Measurements from ENCODE around the gene EHHADH.
A peak's percentile ranks its signal among the peaks of the same experiment; 100 is the strongest.
"Not testable (repeated sequence)": the region's sequence is repeated elsewhere in the genome, so short reads cannot be mapped to it uniquely, and the experiment has no call there.

The EHHADH gene
- total RNA-seq = 0.62 to 2.6 reads per million in 2 donors

DNA sequence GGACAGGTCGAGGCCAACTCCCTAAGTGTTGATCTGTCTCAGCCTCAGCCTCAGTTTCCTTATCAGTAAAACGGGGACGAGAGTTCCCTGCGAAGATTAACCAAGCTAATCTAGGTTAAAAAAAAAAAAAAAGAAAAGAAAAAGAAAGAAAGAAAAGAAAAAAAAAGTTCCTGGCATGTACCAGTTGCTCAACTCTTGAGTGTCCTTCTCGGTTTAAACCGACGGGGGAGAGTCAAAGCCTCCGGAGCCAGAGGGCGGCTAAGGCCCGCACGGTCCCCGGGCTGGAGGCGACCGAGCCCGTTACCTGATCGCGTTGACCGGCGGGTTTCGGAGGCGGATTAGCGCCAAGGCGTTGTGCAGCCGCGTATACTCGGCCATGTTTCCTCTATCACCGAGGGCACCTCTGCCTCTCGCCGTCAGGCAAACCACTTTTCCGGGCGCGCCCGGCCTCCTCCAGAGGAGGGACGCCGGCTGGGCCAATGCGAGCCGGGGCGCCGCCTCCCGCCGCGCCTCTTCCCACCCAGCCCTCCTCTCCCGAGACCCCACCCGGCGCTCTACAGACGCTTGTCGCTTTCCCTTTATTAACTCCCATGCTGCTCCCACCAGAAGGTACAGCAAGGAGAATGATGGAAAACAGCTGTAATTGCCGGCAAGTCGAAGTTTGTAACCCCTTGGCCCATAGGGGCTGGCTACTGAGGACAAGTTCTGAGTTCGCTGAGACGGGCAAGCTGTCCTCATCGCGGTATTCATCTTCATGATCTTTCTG is at the start of gene EHHADH:
Gene EHHADH, minus strand, starts transcription at position 405 of the 766 bp plus-strand sequence. Its CDS starts 27 bp downstream, at position 378.
- DNase-seq = peak; percentile 15 to 68 (median 17)

DNA sequence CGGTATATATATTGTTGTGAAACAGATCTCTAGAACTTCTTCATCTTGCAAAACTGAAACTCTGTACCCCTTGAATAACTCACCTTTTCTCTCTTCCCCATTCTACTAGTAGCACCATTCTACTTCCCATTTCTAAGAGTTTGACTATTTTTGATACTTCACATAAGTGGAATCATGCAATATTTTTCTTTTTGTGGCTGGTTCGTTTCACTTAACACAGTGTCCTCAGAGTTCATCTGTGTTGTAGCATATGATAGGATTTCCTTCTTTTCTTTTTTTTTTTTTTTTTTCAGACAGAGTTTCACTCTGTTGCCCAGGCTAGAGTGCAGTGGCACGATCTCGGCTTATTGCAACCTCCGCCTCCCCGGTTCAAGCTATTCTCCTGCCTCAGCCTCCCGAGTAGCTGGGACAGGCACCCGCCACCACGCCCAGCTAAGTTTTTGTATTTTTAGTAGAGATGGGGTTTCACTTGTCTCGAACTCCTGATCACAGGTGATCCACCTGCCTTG is 46.1 kb upstream of the EHHADH start:
- DNase-seq = not testable (repeated sequence)

DNA sequence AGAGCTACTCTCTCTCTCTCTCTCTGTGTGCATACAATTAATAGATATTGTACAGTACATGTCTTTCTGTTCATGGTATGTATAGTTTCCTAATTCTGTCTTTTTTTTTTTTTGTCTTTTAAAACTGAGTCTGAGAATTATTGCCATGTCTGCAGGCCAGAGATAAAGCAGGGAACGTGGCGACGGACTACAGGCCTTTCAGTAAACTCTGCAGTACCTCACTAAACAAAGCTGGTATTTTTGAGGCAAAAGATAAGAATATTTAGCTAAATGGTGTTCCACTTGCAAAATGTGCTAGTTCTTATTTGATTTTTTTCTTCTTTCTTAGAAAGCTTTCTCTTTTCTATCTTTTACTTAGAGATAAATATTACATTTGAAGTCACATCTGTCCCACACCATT is 44.0 kb upstream of the EHHADH start:
- DNase-seq = no peak

DNA sequence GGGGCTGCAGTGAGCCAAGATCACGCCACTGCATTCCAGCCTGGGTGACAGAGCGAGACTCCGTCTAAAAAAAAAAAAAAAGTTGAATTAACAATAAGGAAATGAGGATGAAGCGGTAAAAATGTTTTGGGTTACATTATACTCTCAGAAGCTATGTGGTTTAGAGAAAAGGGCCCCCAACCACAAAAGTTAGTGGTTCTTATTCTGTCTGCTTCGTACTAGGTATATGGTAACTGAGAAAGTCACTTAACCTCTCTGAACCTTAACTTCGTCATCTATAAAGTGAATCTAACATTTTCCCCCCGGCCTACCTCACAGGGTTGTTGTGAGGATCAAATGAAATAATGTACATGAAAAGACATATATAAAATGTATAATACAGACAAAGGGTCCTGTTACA is 38.4 kb upstream of the EHHADH start:
- no peak for DNase-seq

DNA sequence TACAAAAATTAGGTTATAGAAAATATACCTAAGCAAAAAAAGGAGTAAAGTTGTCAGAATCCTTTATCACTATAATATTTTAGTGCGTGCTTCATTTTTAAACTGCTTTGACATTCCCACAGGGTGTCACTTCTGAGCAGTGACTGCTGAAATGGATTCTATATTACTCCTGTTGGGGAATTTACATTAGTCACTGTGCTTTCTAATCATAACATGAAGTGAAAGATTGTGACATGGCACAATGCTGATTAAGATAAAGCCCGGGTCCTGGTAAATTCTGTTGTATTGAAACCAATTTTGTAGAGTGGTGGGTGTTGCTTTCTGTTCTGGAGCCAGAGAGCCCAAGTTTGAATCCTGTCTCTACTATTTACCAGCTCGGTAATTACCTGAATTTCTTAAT is 36.4 kb upstream of the EHHADH start:
- no peak for DNase-seq

DNA sequence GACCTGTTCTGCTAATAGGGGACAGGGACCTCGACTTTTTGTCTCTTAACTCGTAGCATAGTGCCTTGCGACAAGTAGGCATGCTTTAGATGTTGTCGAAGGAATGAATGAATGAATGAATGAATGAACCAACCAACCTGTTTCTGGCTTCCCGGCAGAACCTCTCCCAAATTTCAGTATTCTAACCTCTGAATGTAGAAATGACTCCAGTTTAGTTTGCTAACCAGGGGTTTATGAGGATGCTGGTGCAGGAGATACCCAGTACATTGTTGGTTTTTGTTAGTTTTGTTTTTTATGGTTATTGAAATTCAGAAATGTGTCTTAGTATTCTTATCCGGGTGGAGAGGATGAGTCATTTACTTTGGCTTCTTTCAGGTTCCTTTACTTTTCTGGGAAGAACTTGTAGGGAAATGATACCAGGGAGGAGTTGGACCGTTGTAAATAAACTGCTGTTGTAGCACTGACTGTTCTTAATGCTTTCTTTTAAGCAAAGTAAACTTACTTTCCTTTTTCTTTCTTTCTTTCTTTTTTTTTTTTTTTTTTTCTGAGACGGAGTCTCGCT is 29.6 kb upstream of the EHHADH start:
- no peak for DNase-seq

DNA sequence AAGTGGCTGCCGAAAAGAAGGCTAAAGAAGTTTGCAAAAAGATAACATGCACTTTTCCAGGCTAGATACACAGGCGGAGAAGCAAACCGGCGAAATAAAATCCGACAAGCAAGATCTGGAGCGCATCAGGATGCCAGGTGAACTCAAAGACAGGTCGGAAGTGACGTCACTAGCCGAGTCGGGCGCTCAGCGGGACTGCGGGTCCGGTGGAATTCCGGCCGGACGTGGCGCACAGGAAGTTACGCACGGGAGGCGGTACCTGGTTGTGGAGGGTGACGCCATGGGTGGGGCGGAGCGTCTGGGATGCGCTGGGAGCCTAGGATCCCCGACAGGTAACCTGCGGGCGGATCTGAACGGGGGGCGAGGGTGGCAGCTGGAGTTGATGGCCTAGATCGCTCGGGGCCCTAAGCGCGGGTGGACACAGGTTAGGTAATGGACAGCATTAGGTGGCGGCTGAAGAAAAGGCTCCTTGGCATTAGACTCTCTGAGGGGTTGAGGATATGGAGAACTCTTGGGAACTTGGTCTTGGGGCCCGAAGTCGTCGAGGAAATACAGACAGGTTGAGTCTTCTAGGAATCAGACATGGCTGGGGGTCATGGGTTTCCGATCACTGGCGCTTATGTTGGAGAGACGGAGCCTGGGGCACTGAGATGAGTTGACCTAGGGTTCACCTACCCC is 29.0 kb upstream of the EHHADH start:
- peak; percentile 74 to 96 (median 89) for DNase-seq

DNA sequence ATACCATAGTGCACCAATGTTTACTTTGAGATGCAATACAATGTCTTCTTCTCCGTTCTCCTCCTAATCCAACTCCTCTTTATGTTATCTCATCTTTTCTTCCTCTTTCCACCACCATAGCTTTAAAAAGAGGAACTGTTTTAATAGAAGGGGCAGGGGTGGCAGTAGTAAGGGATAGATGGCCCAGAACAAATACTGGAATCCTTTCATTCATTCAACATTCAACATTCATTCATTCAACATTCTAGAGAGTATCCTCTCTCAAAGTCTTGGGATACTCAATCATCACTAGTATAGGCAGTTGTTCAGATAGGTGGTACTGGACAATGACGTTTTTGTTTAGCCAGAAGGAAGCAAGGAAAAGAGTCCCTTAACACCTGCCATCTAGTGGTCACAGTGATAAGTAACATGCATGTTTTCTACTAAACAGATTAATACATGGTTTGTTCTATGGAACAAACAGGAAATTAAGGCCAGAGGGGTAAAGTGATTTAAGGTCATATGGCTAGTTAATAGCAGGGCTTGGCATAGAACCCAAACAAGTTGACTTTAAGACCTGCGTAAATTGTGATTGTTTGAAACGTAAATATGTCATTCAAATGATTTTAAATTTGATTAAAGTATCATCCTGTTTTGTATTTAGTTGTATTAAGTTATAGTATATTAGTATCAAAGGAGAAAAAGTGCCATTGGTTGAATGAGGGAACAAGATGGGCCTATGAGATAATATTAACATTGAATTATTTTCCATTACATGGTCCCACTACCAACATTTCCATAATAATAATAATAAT is 26.9 kb upstream of the EHHADH start:
- DNase-seq = peak in 1 of 5 experiments; percentile 38

DNA sequence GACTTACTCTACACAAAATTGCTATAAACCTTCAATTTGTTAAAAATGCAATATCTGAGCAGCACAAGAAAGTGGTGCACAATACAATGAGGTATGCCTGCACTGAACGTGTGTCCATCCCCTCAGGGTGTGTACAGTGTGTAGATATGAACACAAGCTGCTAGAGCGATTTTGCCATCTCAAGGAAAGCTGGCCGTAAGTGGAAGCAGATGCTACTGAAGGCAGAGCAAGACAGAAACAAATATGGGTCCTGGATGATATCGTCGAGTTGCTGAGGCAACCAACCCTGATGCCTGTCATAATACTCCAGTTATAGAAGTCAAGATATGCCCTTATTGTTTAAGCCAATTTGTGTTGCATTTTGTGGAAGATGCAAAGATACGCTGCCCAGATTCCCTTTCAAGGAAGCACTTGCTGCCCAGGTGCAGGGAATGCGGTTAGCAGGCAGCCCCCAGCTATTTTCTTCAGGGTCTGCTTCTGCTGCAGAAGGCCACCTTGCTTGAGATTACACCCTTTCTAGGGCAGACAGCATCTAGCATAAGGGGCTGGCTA is 25.8 kb upstream of the EHHADH start:
- DNase-seq = no peak

DNA sequence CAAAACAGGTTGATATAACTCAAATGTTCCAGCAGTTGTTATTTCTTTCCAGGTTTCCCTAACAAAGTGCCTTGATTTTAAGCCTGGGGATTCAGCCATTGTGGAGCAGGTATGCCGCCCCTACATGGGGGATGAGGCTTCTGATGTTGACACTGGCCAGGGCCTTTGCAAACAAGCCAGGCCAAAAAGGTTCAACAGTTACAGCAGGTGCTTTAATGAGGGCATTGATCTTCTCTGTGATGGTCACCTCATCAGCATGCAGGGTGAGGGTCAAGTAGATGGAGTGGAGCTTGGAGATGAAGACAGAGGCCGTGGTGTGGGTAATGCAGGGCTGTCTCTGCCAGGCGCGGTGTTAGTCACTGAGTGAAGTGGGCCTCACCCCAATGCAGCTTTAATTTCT is 22.6 kb upstream of the EHHADH start:
- no peak for DNase-seq

DNA sequence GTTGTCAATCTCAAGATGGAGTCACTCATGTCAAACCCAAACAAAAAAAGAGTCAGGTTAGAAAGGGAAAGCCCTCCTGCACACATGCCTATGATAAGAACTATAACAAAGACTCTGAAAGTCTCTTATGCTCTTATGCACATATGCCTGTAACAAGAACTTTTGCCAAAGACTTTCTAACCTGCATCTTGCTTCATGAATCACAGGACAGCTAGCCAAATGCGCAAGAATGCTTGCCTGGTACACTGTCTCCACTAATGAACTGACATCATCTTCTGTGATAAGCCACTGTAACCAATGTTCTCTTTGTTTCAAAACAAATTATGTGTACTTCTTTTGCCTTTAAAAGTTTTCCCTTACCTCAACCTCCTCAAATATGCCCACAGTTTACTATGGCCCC is 18.2 kb upstream of the EHHADH start:
- DNase-seq = no peak

DNA sequence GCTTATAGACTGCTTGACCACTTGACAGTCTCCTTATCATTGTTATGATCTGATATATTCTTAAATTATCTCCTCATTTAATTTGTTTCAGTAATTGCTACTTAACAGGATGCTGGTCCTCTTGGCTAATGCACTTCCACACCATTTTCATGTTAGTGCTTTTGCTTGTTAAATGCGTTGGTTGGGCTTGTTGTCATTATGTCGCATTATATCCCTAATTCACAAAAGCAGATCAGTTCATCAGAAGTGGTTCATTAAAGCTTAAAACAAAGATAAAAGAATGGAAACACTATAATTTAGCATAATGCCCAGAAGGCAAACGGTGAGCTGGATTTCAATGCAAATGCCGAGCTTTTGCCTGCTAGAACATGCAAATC is 17.1 kb upstream of the EHHADH start:
- DNase-seq = no peak

DNA sequence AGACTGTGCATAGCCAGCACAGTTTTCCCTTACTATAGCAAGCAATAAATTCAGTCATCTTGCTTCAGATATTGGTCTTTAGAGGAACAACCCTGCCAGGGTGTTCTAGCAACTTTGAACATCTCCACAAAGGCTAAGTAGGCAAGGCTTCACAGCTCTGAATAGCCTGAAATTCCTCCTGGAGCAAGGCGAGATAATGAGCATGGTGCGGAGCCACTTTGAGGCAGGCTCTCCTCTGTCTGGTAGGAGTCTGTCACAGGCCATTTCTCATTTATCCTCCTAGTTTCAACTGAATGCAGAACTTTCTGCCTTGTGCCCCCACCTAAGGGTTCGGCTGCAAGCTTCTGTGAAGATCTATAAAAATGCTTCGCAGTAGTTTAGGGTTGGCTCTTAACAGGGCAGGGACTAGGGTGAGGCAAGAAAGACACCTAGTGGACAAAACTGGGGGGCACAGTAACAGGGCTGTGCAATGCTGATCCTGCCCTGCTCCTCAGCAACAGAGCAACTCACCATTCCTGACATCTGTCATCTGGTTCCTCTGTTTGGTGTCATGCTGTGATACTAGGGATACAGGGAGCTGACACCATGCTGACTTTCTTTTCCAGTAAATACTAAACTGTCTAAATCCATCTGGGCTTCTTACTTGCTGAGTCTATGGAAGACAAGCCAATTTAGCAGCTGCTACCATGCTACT is 16.6 kb upstream of the EHHADH start:
- DNase-seq = peak in 1 of 5 experiments; percentile 8

DNA sequence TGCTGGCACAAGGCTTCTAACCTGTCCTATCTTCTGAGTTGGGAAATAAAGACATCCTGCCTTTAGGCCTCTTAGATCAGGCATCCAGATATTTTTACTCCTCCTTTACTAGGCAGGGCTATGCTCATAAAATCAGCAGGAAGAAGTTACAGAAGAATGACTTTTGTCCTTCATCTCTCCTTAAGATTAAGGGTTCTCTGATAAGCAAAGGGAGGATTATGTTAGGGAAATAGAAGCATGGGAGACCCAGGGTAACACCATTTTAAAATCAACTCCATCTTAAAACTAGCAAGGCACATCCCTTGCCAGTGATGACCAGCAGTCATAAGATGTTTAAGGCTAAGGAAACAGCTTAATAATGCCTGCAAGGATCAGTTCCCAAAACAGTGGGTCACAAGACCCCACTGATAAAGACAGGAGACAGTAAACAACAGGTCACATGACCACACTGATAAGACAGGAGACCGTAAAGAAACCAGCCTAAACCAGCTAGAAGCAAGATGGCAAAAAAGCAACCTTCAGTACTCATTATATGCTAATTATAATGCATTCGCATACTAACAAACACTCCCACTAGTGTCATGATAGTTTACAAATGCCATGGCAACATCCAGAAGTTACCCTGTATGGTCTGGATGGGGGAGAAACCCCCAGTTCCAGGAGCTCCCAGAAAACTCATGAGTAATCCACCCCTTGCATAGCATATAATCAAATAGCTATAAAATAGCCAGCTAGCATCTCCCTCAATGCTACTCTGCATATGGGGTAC is 14.5 kb upstream of the EHHADH start:
- DNase-seq = no peak

DNA sequence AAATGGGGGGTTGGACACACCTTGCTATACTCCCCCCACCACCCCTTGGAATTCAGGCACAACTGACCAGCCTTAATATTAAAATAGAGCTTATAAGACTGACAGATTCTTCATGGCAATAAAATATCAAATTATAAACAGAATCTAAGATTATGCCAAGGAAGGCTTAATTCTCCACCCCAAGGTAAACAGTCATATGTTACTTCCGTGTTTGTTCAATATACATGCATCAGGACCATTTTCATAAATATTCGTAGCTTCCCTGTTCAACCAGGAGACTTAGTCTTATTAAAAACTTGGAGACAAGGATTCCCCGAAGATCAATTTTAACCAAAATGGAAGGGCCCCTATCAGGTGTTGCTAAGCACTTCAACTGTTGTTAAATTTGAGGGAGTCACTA is 13.3 kb upstream of the EHHADH start:
- DNase-seq = no peak

DNA sequence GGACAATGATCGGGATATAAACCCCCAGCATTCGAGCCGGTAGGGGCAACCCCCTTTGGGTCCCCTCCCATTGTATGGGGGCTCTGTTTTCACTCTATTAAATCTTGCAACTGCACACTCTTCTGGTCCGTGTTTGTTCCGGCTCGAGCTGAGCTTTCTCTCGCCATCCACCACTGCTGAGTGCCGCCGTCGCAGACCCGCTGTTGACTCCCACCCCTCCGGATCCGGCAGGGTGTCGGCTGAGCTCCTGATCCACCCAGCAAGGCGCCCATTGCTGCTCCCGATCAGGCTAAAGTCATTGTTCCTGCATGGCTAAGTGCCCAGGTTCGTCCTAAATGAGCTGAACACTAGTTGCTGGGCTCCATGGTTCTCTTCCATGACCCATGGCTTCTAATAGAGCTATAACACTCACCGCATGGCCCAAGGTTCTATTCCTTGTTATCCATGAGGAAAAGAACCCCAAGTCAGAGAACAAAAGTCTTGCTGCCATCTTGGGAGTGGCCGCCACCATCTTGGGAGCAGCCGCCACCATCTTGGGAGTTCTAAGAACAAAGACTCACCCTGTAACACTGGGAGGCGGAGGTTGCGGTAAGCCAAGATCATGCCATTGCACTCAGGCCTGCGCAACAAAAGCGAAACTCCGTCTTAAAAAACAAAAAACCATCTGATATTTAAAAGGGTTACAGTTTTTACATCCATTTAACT is 11.2 kb upstream of the EHHADH start:
- no peak for DNase-seq

DNA sequence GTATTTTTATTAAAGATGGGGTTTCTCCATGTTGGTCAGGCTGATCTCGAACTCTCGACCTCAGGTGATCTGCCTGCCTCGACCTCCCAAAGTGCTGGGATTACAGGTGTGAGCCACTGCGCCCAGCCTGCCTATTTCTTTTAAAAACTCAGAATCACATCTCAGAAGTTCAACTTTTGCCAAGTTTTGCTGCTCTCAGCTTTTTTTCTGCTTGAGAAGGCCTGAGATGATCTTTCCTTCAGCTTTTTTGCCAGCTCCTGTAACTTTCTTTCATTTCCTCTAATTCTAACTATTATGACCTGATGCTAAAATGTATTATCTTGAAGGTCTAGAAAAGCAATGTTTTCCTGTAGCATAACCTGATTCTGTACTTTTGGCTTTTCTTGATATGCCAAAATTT is 9.6 kb upstream of the EHHADH start:
- DNase-seq = no peak

DNA sequence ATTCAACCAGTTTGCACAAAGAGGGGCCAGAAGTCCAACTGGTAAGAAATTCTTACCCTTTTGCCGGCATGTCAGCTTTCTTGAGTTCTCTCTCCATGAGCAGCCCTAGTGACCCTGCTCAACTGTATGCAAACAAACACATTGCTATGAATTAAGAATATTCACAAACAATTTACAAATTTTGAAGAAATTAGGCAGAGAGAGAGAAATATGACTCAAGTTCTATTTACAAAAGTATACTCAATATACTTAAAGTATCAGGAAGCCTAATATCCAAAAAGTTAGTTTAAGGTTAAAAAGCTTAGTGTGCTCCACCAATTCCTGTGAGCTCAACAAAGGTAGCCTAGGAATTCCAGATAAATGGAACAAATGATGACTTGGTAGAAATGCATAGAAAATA is 3.5 kb upstream of the EHHADH start:
- DNase-seq = no peak

DNA sequence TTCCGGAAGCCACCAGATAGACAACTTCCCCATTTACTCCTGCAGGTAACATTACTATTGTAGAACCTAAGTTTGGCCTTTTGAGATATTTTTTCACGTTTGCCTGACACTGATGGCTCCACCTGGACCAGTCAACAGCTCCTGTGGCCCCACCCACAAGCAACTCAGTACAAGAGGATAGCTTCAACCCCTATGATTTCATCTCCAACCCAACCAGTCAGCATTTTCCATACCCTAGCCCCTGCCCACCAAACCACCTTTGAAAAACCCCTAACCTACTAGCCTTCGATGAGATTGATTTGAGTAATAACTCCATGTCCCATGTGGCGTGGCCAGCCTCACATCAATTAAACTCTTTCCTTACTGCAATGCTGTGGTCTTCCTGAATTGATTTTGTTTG is 950 bp upstream of the EHHADH start:
- DNase-seq = peak in 1 of 5 experiments; percentile 1

DNA sequence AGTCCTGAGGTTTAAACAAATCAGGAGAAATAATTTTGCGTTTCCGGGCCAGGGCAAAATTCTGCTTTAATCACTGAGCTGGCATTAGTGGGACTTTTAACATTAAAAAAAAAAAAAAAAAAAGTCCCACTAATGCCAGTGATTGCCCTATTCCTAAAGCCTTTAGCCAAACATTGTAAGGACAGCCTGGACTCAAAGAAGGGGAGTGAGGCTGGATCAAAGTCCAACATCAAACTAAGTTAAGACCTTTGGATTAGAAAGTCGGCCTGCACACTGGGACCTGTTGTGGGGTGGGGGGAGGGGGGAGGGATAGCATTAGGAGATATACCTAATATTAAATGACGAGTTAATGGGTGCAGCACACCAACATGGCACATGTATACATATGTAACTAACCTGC is 716 bp downstream of the EHHADH start:
- not testable (repeated sequence) for DNase-seq

DNA sequence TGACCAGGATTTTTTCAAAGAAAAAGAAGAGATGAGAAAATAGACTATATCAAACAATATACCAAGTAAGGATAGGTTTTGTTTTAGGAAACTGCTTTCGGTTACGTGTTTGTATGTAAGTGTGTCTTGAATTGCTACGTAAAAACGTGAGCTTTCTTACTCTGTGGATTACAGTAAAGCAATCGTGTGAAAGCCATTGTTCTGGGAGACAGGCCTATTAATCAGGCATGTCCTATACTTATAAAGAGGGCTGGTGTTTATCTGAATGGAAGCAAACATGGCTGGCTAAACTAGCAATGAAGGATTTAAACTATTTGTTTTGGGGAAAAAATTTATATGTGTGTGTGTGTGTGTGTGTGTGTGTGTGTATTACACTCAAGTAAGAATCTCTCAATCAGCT is 2.6 kb downstream of the EHHADH start:
- DNase-seq = no peak

Data from T-helper 2 cell (primary cell).